GM18517 (cell line): ENCODE data around the gene UBE2V1.
A peak's percentile ranks its signal among the peaks of the same experiment; 100 is the strongest.
"Not testable (repeated sequence)": the region's sequence is repeated elsewhere in the genome, so short reads cannot be mapped to it uniquely, and the experiment has no call there.

Experiments used
- ATAC-seq: cut with Tn5 transposase; IDR thresholded peaks from one replicate; pipeline ENCODE4 v1.9.1; 2021; ENCODE audit warnings: mild to moderate bottlenecking, moderate library complexity; ENCODE audit not compliant: unreplicated experiment

The UBE2V1 gene

GRCh38 chr20:50112512-50113419, at the start of gene UBE2V1:
Gene UBE2V1 (minus strand): TSS chr20:50113150. CDS start chr20:50113128, 22 bp downstream.
- no peak for ATAC-seq

- ATAC-seq: not testable (repeated sequence)
These were observed 48.5 kb upstream of the UBE2V1 start for GRCh38 chr20:50161494-50161893.

- peak; percentile 80 for ATAC-seq
These were observed 40.8 kb upstream of the UBE2V1 start, which contains the start of gene PEDS1 for GRCh38 chr20:50153500-50154377. Gene PEDS1 (minus strand): TSS chr20:50153723. CDS start chr20:50153637, 86 bp downstream.

- ATAC-seq: peak; percentile 36
These were observed 40.2 kb upstream of the UBE2V1 start for GRCh38 chr20:50153153-50153499.

GRCh38 chr20:50152394-50153152, 39.6 kb upstream of the UBE2V1 start:
- no peak for ATAC-seq

GRCh38 chr20:50151034-50151743, 38.2 kb upstream of the UBE2V1 start:
- ATAC-seq: no peak

- no peak for ATAC-seq
These were observed 36.7 kb upstream of the UBE2V1 start for GRCh38 chr20:50149481-50150254.

- ATAC-seq: peak; percentile 66
These were observed 34.0 kb upstream of the UBE2V1 start for GRCh38 chr20:50146732-50147662.

- ATAC-seq: no peak
These were observed 33.3 kb upstream of the UBE2V1 start for GRCh38 chr20:50146214-50146613.

- no peak for ATAC-seq
These were observed 32.6 kb upstream of the UBE2V1 start for GRCh38 chr20:50145566-50145965.

GRCh38 chr20:50144362-50144761, 31.4 kb upstream of the UBE2V1 start:
- ATAC-seq: no peak

- ATAC-seq: no peak
These were observed 29.9 kb upstream of the UBE2V1 start for GRCh38 chr20:50142812-50143211.

GRCh38 chr20:50141811-50142561, 29.0 kb upstream of the UBE2V1 start:
- ATAC-seq: no peak

GRCh38 chr20:50141018-50141675, 28.2 kb upstream of the UBE2V1 start:
- no peak for ATAC-seq

GRCh38 chr20:50140339-50140859, 27.4 kb upstream of the UBE2V1 start:
- no peak for ATAC-seq

GRCh38 chr20:50138479-50139393, 25.8 kb upstream of the UBE2V1 start:
- ATAC-seq: no peak
